HG03342 (cell line): Measurements from ENCODE around the gene FNDC3A.

ENCODE experiments used
- ATAC-seq: cut with Tn5 transposase; IDR thresholded peaks from one replicate; pipeline ENCODE4 v1.9.1; 2021; ENCODE audit warnings: mild to moderate bottlenecking, moderate library complexity; ENCODE audit not compliant: unreplicated experiment

Gene FNDC3A

DNA sequence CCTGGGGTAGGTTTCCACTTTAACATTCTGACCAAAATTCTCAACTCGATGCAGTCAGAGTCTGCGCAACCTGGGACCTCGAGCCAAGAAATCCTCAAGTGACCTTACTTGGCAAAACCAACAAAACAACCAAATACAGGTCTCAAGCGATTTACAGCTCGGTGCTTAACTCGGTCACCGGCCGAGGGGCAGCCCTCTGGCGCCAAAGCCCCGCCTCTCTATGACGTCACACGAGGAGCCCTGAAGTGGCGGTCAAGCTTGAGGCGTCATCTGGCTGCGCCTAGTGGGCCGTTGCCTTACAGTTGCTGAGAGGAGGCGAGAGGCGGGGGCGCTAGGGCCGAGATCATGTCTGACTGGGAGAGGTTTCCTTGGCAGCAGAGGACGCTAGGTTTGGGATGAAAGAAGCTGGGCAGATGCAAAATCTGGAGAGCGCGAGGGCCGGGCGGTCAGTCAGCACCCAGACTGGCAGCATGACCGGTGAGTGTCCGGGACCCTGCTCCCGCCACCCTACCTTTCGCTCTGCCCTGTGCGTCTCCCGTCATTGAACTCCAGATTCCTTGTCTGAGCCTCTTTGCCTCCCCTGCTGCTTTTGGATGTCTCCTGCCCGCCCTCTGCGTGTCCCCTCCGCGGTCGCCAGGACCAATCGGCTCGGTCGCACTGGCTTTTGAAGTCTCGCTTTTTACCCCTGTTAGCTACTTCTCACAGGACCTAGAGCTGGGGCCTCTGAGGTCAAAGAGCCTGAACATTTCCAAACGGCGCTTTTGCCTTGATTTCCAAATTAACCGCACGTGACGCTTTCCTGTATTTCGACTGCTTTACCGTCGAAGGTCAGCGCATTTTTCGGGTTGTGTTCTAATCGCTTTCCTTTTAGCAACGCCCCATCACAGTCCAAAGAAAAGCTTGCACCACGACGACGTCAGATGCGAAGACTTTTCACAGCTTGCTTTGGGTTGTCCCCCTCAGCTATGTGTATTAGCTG is 272.2 kb downstream of the FNDC3A start, which contains the start of gene CDADC1:
Gene CDADC1, plus strand, starts transcription at position 283 of the 979 bp plus-strand sequence. Its CDS starts 113 bp downstream, at position 396.
- peak; percentile 97 for ATAC-seq

DNA sequence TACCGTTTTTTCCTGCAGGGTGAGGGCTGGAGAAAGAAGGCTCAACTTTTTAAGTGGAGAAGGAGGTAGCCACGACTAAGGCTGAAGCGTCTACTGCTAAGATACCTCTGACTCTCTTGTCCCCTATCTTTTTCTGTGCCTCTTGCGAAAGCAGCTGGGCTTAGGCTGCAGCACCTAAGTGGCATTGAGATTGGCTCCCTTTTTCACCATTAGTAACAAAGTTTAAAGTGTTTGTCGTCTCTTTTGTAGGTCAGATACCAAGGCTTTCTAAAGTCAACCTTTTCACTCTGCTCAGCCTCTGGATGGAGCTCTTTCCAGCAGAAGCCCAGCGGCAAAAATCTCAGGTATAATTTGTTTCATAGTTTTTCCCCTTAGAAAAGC is 272.9 kb downstream of the FNDC3A start:
- no peak for ATAC-seq

DNA sequence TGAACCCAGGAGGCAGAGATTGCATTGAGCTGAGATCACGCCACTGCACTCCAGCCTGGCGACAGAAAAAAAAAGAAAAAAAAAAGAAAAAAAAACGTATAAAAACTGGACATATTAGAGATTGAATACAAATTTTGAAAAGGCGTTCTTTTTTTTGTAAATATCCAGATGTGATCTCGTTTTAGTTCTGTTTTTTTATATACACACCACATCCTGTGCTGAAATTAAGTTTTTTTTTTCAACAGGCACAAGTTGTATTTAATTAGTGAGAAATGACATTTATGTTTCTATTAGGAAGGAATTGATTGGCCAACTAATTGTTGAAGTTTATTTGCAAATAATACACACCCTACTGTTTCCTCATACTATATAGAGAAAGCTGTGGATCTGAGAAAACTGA is 275.6 kb downstream of the FNDC3A start:
- no peak for ATAC-seq

DNA sequence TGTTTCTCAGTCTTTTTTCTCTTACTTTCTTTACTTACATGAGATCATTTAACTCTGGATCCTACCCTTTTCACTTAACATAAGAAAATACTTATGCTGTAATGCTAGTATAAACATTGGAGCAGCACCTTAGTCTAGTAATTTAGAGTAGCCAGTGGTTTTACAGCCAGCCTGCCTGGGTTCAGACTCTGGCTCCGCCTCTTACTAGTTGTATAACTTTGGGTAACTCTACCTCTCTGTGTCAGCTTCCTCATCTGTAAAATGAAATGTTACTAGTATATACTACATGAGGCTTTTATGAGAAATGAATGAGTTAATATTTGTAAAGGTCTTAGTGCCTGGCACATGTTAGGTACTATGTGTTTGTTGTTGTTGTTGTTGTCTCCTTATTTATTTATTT is 277.6 kb downstream of the FNDC3A start:
- ATAC-seq = no peak

DNA sequence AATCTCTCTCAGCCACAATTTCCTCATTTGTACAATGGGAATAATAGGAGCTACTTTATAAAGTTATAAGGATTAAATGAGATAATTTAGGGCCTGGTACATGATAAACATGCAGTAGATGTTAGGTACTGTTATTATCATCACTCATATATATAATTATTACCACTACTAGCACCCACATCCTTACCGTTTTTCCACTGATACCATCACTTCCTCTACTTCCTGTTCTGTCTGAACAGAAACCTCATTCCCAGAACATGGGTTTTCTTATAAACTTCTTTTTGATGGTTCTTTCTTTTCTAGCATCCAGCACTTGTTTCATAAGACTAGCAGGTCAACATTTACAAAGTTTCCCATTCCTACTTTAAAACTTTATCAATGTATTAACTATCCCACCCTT is 278.3 kb downstream of the FNDC3A start:
- no peak for ATAC-seq

DNA sequence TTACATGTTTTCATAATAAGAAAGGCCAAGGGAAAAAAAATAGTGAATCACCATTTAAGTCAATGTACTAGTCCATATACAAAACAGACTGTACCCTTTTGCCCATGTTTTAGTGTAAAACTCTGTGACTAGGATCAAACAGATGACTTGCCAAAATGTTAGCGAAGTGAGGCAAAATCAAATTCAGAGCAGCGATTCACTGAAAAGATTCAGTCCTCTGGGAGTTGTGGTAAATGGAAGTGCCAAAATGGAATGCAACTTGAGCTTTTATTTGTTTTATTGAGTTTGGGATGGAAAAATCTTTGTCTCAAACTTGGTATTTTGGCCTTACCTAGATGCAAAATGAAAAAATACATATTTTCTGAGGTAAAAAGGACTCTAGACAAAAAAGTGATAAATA is 281.1 kb downstream of the FNDC3A start:
- no peak for ATAC-seq

DNA sequence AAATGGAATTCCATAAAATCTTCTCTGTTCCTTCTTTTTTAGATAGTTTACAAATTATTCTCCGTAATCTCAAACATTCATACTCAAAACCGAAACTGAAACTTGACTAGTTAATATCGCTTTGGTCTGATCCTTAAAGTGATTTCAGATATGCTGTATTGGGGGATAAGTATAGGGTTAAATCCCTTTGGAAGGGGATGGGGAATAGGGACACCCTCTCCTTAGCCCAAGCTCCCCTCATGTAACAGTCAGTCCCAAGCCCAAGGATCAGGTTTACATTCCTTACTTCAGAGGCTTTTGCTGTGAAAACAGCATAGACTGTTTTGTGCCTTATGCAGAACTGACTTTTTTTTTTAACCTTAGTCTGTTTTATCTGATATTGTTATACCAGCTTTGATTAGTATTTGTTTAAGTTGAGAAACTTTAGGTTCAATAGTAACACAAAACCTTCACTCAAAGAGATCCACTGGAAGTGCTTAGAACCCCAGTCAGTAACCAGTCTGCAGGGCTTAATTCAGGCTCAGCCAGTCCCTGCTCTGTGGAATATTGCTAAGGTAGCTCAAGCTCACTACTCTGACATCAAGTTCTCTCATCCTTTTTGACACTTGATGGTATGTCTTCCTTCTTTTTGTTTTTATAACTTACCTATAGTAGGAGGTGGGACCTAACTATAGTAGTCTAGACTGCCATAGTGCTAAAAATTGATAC is 282.5 kb downstream of the FNDC3A start:
- ATAC-seq = no peak
